ENCODE data around the gene SUCNR1.
"Not testable (repeated sequence)": the region's sequence is repeated elsewhere in the genome, so short reads cannot be mapped to it uniquely, and the experiment has no call there.

Gene SUCNR1

DNA sequence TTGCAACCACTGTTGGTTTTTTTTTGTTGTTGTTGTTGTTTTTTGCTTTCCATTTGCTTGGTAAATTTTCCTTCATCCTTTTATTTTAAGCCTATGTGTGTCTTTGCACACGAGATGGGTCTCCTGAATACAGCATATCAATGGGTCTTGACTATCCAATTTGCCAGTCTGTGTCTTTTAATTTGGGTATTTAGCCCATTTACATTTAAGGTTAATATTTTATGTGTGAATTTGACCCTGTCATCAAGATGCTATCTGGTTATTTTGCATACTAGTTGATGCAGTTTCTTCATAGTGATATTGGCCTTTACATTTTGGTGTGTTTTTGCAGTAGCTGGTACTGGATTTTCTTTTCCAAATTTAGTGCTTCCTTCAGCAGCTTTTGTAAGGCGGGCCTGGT lies 23.4 kb upstream of the SUCNR1 start:
- not testable (repeated sequence) for H3K4me3 ChIP-seq (ENCODE audit: insufficient read depth, low read depth, low read length); H3K27ac ChIP-seq (ENCODE audit: insufficient read depth, low read depth, low read length, poor library complexity, severe bottlenecking); H3K9me3 ChIP-seq (ENCODE audit: control insufficient read depth, low read length); H3K27me3 ChIP-seq (ENCODE audit: control insufficient read depth, insufficient read depth, low read length, poor library complexity, severe bottlenecking); H3K36me3 ChIP-seq (ENCODE audit: control insufficient read depth, insufficient read depth, low read length); H3K4me1 ChIP-seq (ENCODE audit: control insufficient read depth, insufficient read depth, low read length)
- 88 to 90% methylated on average over 2 of the region's 2 CpGs for WGBS, 2 experiments

DNA sequence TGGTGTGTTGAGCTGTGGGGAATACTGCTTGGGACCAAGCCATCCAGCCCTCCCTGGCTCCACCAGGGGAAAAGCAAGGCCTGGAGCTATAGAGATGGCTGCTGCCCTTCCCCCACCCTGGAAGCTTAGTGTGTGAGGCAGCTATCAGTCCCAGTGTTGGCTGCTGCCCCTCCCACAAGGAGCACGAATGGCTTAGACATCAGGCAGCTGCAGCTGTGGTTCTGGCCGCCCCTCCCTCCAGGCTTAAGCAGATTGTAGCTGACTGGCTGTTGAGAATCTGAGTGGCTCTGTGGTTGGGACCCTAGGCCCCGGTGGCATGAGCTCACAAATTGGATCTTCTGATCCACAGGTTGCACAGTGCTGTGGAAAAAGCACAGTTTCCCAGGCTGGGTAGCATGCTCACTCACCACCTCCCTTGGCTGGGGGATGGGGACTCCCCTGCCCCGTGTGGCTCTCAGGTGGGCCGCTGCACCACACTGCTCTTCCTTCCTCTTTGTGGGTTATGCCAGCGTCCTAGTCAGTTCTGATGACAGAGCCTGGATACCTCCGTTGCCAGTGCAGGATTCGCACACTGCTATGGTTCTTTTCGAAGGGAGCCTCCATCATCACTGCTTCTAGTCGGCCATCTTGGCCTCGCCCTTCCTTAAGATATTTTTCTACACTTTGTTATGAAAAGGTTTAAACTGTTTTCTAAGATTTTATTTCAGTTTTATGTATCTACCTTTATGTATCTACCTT lies 21.2 kb upstream of the SUCNR1 start:
- Histone ChIP-seq H3K4me1 (ENCODE audit: control insufficient read depth, insufficient read depth, low read length) (no peaks in the 10 kb centered on the region), H3K4me3 (ENCODE audit: insufficient read depth, low read depth, low read length) (no peak overlapping the region), H3K9me3 (ENCODE audit: control insufficient read depth, low read length) (no peaks in the 10 kb centered on the region), H3K27me3 (ENCODE audit: control insufficient read depth, insufficient read depth, low read length, poor library complexity, severe bottlenecking) (no peaks in the 10 kb centered on the region), H3K36me3 (ENCODE audit: control insufficient read depth, insufficient read depth, low read length) (no peaks in the 10 kb centered on the region), H3K27ac (ENCODE audit: insufficient read depth, low read depth, low read length, poor library complexity, severe bottlenecking) (no peak overlapping the region)
- WGBS, 2 experiments, result 89 to 90% methylated on average over 10 to 11 of the region's 11 CpGs

DNA sequence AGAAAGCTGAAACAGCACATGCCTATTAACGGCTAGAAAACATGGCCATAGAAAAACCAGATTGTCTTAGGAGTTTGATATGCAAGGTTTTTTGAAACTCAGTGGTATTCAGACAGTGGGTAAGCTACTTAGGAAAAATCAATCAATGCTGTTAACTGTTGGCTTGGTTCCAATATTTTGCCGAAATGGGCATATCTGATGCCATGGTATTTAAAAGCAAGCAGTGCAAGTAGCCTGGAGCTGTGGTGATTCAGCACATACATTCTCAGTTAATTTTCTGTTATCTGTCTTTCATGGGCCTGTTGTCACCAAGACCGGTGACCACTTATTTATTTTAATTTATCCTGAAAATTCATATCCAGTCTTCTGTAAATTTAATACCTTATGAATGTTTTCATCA lies 17.3 kb upstream of the SUCNR1 start:
- no peaks in the 10 kb centered on the region for H3K36me3 ChIP-seq (ENCODE audit: control insufficient read depth, insufficient read depth, low read length)
- 94 to 95% methylated on average over 3 of the region's 3 CpGs for WGBS, 2 experiments
- H3K4me3 ChIP-seq (ENCODE audit: insufficient read depth, low read depth, low read length), result no peak overlapping the region
- H3K27ac ChIP-seq (ENCODE audit: insufficient read depth, low read depth, low read length, poor library complexity, severe bottlenecking), result no peak overlapping the region
- no peaks in the 10 kb centered on the region for H3K27me3 ChIP-seq (ENCODE audit: control insufficient read depth, insufficient read depth, low read length, poor library complexity, severe bottlenecking)
- H3K4me1 ChIP-seq (ENCODE audit: control insufficient read depth, insufficient read depth, low read length), result no peaks in the 10 kb centered on the region
- no peaks in the 10 kb centered on the region for H3K9me3 ChIP-seq (ENCODE audit: control insufficient read depth, low read length)

DNA sequence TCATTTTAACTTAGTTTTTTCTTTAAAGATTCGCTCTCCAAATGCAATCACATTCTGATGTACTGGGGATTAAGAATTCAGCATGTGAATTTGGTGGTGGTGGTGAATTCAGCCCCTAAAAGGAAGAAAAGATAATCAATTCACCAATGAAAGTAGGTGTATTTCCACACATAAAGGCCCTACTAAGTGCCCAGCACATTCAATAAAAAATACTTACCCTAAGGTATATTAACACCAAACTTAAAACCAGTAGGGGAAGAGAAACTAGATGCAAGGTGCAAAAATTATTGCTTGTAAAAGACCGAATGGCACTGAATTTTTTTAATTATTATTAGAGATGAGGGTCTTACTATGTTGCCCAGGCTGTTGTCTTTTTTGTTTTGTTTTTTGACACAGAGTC lies 16.8 kb upstream of the SUCNR1 start:
- Histone ChIP-seq H3K9me3 (ENCODE audit: control insufficient read depth, low read length) (no peaks in the 10 kb centered on the region), H3K27ac (ENCODE audit: insufficient read depth, low read depth, low read length, poor library complexity, severe bottlenecking) (no peak overlapping the region), H3K4me3 (ENCODE audit: insufficient read depth, low read depth, low read length) (no peak overlapping the region), H3K36me3 (ENCODE audit: control insufficient read depth, insufficient read depth, low read length) (no peaks in the 10 kb centered on the region), H3K4me1 (ENCODE audit: control insufficient read depth, insufficient read depth, low read length) (no peaks in the 10 kb centered on the region), H3K27me3 (ENCODE audit: control insufficient read depth, insufficient read depth, low read length, poor library complexity, severe bottlenecking) (no peaks in the 10 kb centered on the region)
- 98 to 100% methylated on average over 1 to 2 of the region's 2 CpGs for WGBS, 2 experiments

DNA sequence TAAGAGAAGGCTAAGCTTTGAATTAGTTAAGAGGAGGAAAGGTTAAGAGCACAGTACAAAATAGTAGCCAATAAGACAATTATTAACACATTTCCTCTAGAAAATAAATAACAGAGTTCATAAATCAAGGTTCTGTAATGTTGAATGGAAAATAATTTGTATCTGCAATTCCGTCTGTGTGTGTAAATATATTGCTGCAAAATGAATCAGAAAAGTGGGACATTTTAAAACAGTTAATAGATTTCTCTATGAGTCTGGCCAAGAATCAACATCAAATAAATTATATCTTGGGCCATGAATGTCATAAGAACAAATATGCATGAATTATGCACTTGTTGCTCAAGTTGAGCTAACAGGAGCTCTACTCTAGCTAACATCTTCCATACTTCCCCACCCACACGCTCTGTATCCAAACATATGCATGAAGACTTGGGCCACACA lies 14.2 kb upstream of the SUCNR1 start:
- H3K27ac ChIP-seq (ENCODE audit: insufficient read depth, low read depth, low read length, poor library complexity, severe bottlenecking), result no peak overlapping the region
- H3K4me1 ChIP-seq (ENCODE audit: control insufficient read depth, insufficient read depth, low read length), result no peaks in the 10 kb centered on the region
- no peaks in the 10 kb centered on the region for H3K9me3 ChIP-seq (ENCODE audit: control insufficient read depth, low read length)
- H3K27me3 ChIP-seq (ENCODE audit: control insufficient read depth, insufficient read depth, low read length, poor library complexity, severe bottlenecking), result no peaks in the 10 kb centered on the region
- 89 to 100% methylated on average over 1 to 2 of the region's 2 CpGs for WGBS, 2 experiments
- no peaks in the 10 kb centered on the region for H3K36me3 ChIP-seq (ENCODE audit: control insufficient read depth, insufficient read depth, low read length)
- H3K4me3 ChIP-seq (ENCODE audit: insufficient read depth, low read depth, low read length), result no peak overlapping the region

DNA sequence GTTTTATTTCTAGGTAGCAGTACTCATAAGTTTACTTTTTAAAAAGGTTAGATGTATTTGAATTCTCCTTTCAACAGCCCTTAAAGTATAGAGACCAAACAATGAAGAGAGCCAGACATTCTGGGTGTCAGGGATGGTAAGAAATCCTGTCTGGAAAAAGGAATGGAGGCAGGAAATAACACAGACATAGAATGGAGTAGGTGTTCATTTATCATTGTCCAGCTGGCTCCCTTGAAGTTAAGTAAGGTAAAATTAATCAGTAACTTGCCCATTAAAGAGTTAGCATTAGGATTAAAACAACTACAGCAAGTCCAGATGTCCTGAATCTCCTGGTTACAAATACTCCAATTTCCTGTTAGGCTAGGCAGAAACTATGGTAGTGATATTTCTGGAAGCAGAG lies 13.5 kb upstream of the SUCNR1 start:
- Histone ChIP-seq H3K4me1 (ENCODE audit: control insufficient read depth, insufficient read depth, low read length) (no peaks in the 10 kb centered on the region), H3K27ac (ENCODE audit: insufficient read depth, low read depth, low read length, poor library complexity, severe bottlenecking) (no peak overlapping the region), H3K4me3 (ENCODE audit: insufficient read depth, low read depth, low read length) (no peak overlapping the region), H3K9me3 (ENCODE audit: control insufficient read depth, low read length) (no peaks in the 10 kb centered on the region), H3K36me3 (ENCODE audit: control insufficient read depth, insufficient read depth, low read length) (no peaks in the 10 kb centered on the region), H3K27me3 (ENCODE audit: control insufficient read depth, insufficient read depth, low read length, poor library complexity, severe bottlenecking) (no peaks in the 10 kb centered on the region)

DNA sequence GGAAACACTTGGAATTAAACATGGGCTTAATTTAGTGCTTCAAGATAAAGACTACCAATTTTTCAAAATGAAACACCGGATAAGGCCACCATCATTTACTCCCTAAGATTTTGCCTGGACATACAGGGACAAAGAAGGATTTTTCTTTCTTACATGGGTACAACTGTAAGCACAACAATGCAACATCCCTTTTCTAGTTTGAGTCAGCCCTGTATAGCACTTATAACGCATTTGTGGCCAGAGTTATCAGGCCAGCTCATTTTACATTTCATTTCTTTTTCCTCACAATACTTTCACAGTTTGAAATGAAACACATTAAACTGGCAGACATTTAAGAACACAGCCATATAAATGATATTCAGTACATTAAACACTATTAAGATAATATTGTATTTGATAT lies 9.8 kb upstream of the SUCNR1 start:
- H3K36me3 ChIP-seq (ENCODE audit: control insufficient read depth, insufficient read depth, low read length), result no peaks in the 10 kb centered on the region
- H3K4me3 ChIP-seq (ENCODE audit: insufficient read depth, low read depth, low read length), result no peak overlapping the region
- no peaks in the 10 kb centered on the region for H3K9me3 ChIP-seq (ENCODE audit: control insufficient read depth, low read length)
- no peak overlapping the region for H3K27ac ChIP-seq (ENCODE audit: insufficient read depth, low read depth, low read length, poor library complexity, severe bottlenecking)
- 98 to 99% methylated on average over 2 of the region's 2 CpGs for WGBS, 2 experiments
- H3K4me1 ChIP-seq (ENCODE audit: control insufficient read depth, insufficient read depth, low read length), result peaks cover 4% of the 10 kb centered on the region
- no peaks in the 10 kb centered on the region for H3K27me3 ChIP-seq (ENCODE audit: control insufficient read depth, insufficient read depth, low read length, poor library complexity, severe bottlenecking)

DNA sequence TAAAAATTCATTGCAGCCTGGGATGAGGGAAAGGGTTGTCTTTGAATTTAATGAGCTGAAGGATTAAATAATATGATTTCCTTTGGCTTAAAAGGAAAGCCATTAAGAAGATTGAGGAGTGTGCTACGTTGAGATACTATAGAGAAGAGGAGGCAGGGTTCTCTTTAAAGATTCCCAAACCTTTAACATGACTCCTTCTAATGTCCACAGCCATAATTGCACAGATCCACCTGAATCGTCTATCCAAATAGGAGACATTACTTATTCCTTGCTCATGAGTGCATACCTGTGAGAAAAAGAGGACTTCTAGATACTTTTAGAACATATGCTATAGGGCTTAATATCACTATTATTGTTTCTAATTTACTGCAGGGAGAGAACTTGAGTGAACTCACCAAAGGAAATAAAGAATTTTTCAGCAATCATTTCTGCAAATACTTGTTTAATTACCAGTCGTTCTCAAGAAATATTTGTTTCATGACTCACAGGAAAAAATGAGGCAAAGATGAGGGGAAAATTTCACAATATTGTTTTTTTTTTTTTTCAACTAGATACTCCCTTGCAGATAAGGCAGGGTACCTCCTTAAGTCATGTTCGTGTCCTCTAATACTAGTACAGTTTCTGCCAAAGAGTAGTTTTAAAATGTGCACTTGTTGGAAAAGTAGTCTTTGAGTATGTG lies 8.9 kb upstream of the SUCNR1 start:
- Histone ChIP-seq H3K4me1 (ENCODE audit: control insufficient read depth, insufficient read depth, low read length) (peaks cover 4% of the 10 kb centered on the region), H3K9me3 (ENCODE audit: control insufficient read depth, low read length) (no peaks in the 10 kb centered on the region), H3K27ac (ENCODE audit: insufficient read depth, low read depth, low read length, poor library complexity, severe bottlenecking) (no peak overlapping the region), H3K27me3 (ENCODE audit: control insufficient read depth, insufficient read depth, low read length, poor library complexity, severe bottlenecking) (no peaks in the 10 kb centered on the region), H3K36me3 (ENCODE audit: control insufficient read depth, insufficient read depth, low read length) (no peaks in the 10 kb centered on the region), H3K4me3 (ENCODE audit: insufficient read depth, low read depth, low read length) (no peak overlapping the region)
- 82 to 86% methylated on average over 2 to 4 of the region's 4 CpGs for WGBS, 2 experiments

DNA sequence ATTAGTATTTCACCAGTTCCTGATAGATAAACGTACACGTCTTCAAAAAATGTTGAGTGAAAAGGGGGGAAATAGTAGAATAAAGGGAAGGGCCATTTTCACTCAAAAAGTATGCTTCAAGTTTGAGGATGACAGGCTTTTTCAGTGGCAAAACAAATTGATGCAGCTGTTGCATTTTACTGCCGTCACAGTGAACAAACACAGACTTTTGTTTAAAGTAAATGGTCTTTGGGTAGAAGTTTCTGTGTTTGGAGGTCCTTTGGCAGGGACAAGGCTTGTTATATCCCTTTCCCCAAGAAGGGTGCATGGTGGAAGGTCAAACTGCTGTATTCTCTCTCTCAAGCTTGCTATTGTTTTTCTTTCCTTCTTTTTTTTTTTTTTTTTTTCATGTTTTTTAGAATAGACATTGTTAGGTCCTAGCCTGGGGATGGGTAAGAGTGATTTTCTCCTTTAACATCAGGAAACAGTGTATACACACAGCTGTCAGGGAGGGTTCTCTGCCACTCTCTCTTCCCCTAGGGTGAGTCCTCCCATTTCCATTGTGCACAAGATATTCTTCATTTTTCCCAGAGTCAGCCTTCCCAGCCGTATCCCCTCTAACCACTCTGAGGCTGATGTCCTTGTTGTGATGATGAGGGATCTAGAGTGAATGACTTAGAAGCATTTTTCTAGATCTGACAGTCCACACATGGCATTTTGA lies 6.6 kb upstream of the SUCNR1 start:
- WGBS, 2 experiments, result 76 to 78% methylated on average over 3 to 4 of the region's 4 CpGs
- H3K27ac ChIP-seq (ENCODE audit: insufficient read depth, low read depth, low read length, poor library complexity, severe bottlenecking), result peak overlapping the region; percentile 6
- no peaks in the 10 kb centered on the region for H3K9me3 ChIP-seq (ENCODE audit: control insufficient read depth, low read length)
- H3K27me3 ChIP-seq (ENCODE audit: control insufficient read depth, insufficient read depth, low read length, poor library complexity, severe bottlenecking), result no peaks in the 10 kb centered on the region
- no peaks in the 10 kb centered on the region for H3K36me3 ChIP-seq (ENCODE audit: control insufficient read depth, insufficient read depth, low read length)
- no peak overlapping the region for H3K4me3 ChIP-seq (ENCODE audit: insufficient read depth, low read depth, low read length)
- peaks cover 4% of the 10 kb centered on the region for H3K4me1 ChIP-seq (ENCODE audit: control insufficient read depth, insufficient read depth, low read length)

DNA sequence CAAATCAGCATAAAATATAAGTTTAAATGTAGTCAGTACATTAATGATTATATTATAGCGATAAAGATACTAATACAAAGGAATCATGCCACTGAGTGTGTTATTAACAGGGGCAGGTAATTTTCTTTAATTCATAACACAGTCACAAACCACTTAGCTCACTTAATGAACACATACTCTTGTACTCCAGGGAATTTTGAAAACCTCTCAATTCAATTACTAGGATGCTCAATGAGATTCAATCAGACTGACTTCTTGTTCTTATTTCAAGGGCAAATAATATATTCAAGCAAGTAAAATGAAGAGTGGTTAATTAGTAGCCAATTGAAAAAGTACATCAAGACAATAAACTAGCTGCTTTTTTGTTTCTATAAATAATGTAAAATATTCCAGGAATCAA lies 5.8 kb upstream of the SUCNR1 start:
- Histone ChIP-seq H3K36me3 (ENCODE audit: control insufficient read depth, insufficient read depth, low read length) (no peaks in the 10 kb centered on the region), H3K4me3 (ENCODE audit: insufficient read depth, low read depth, low read length) (no peak overlapping the region), H3K9me3 (ENCODE audit: control insufficient read depth, low read length) (no peaks in the 10 kb centered on the region), H3K4me1 (ENCODE audit: control insufficient read depth, insufficient read depth, low read length) (peaks cover 4% of the 10 kb centered on the region), H3K27me3 (ENCODE audit: control insufficient read depth, insufficient read depth, low read length, poor library complexity, severe bottlenecking) (no peaks in the 10 kb centered on the region), H3K27ac (ENCODE audit: insufficient read depth, low read depth, low read length, poor library complexity, severe bottlenecking) (no peak overlapping the region)
- 80% methylated on average over 1 of the region's 1 CpG; no CpG with 5 or more reads in 1 of the 2 experiments for WGBS, 2 experiments

Measured in ectodermal cell (in vitro differentiated cells).